WTC11 (cell line): ENCODE results near the gene RGS19. TPM values are rescaled to one million over a fixed set of nuclear protein-coding genes. Genes with fewer than 3 reads are reported as not detected.

ENCODE experiments used
- ATAC-seq: fragments of 200-7000 bp; cut with Tn5 transposase; 2 replicates; pipeline ENCODE4 v1.10.0; 2021; ENCODE audit warnings: mild to moderate bottlenecking, moderate library complexity
- CTCF ChIA-PET: fragments of 300-600 bp; sonication (Branson Sonifier 250); formaldehyde crosslinking; loops from one replicate; lab custom pipeline; 2021; ENCODE audit warnings: antibody characterized with exemption; lab: Charles Lee
- POLR2A ChIA-PET: fragments of 350-600 bp; sonication (Branson Sonifier 250); formaldehyde crosslinking; loops from one replicate; lab custom pipeline; 2021; ENCODE audit warnings: antibody characterized with exemption; lab: Charles Lee
- DNase-seq: peaks from one replicate; pipeline ENCODE4 v3.0.0; 2021; ENCODE audit warnings: low spot score
- H3K27ac Mint-ChIP-seq: 2 replicates; pipeline ENCODE4 v1.8.0; 2021; ENCODE audit warnings: mixed read lengths
- H3K27me3 Mint-ChIP-seq: 2 replicates; pipeline ENCODE4 v1.8.0; 2021; ENCODE audit warnings: low read depth, mild to moderate bottlenecking, moderate library complexity, mixed read lengths
- H3K36me3 Mint-ChIP-seq: 2 replicates; pipeline ENCODE4 v1.8.0; 2021; ENCODE audit warnings: mixed read lengths
- H3K4me1 Mint-ChIP-seq: 2 replicates; pipeline ENCODE4 v1.8.0; 2022; ENCODE audit warnings: mixed read lengths
- H3K4me3 Mint-ChIP-seq: 2 replicates; pipeline ENCODE4 v1.8.0; 2021; ENCODE audit warnings: mild to moderate bottlenecking, moderate library complexity, mixed read lengths
- H3K9me3 Mint-ChIP-seq: 2 replicates; pipeline ENCODE4 v1.8.0; 2021; ENCODE audit warnings: mixed read lengths
- ATF1 ChIP-seq: sonication (generic); formaldehyde crosslinking; IDR thresholded peaks from 2 replicates; pipeline ENCODE4 v1.8.1; 2023; ENCODE audit warnings: mild to moderate bottlenecking, moderate library complexity, missing genetic modification reagents
- CREB1 ChIP-seq: sonication (generic); formaldehyde crosslinking; IDR thresholded peaks from 2 replicates; pipeline ENCODE4 v1.8.0; 2023; ENCODE audit warnings: mild to moderate bottlenecking, missing genetic modification reagents
- E2F1 ChIP-seq: sonication (generic); formaldehyde crosslinking; IDR thresholded peaks from 2 replicates; pipeline ENCODE4 v1.8.0; 2022; ENCODE audit warnings: mild to moderate bottlenecking, missing genetic modification reagents
- EMX1 ChIP-seq: fragments of 250-450 bp; sonication (Bioruptor Pico); IDR thresholded peaks from 2 replicates; pipeline ENCODE4 v1.8.0; 2021; ENCODE audit warnings: mild to moderate bottlenecking
- GABPB1 ChIP-seq: sonication (generic); formaldehyde crosslinking; IDR thresholded peaks from 2 replicates; pipeline ENCODE4 v1.8.1; 2023; ENCODE audit warnings: mild to moderate bottlenecking, missing genetic modification reagents
- HMGA2 ChIP-seq: fragments of 250-450 bp; sonication (Bioruptor Pico); IDR thresholded peaks from 2 replicates; pipeline ENCODE4 v1.4.0; 2021; ENCODE audit warnings: mild to moderate bottlenecking, moderate library complexity
- HMGXB4 ChIP-seq: sonication (generic); formaldehyde crosslinking; IDR thresholded peaks from 2 replicates; pipeline ENCODE4 v1.8.1; 2023; ENCODE audit warnings: mild to moderate bottlenecking, moderate library complexity, missing genetic modification reagents
- JAZF1 ChIP-seq: fragments of 250-450 bp; sonication (Bioruptor Pico); IDR thresholded peaks from 2 replicates; pipeline ENCODE4 v1.9.0; 2021; ENCODE audit warnings: moderate library complexity, mild to moderate bottlenecking, inconsistent platforms
- NFATC4 ChIP-seq: fragments of 250-450 bp; sonication (Bioruptor Pico); IDR thresholded peaks from 2 replicates; pipeline ENCODE4 v1.9.0; 2021; ENCODE audit warnings: mild to moderate bottlenecking
- NFYB ChIP-seq: sonication (generic); formaldehyde crosslinking; conservative IDR thresholded peaks from 2 replicates; pipeline ENCODE4 v1.8.0; 2022; ENCODE audit warnings: low read depth, missing genetic modification reagents
- NR2C2 ChIP-seq: sonication (generic); formaldehyde crosslinking; IDR thresholded peaks from 2 replicates; pipeline ENCODE4 v1.8.0; 2022; ENCODE audit warnings: mild to moderate bottlenecking, missing genetic modification reagents
- RELA ChIP-seq: sonication (generic); formaldehyde crosslinking; IDR thresholded peaks from 2 replicates; pipeline ENCODE4 v1.8.1; 2022; ENCODE audit warnings: missing genetic modification reagents, mild to moderate bottlenecking, borderline replicate concordance
- SOX15 ChIP-seq: fragments of 250-450 bp; sonication (Bioruptor Pico); IDR thresholded peaks from 2 replicates; pipeline ENCODE4 v1.9.0; 2021; ENCODE audit warnings: mild to moderate bottlenecking
- TCF7 ChIP-seq: sonication (generic); formaldehyde crosslinking; IDR thresholded peaks from 2 replicates; pipeline ENCODE4 v1.8.0; 2022; ENCODE audit warnings: mild to moderate bottlenecking, low read depth, missing genetic modification reagents, moderate library complexity
- TEAD1 ChIP-seq: sonication (generic); formaldehyde crosslinking; IDR thresholded peaks from 2 replicates; pipeline ENCODE4 v1.8.0; 2022; ENCODE audit warnings: mild to moderate bottlenecking, missing genetic modification reagents
- ZNF232 ChIP-seq: sonication (generic); formaldehyde crosslinking; IDR thresholded peaks from 2 replicates; pipeline ENCODE4 v1.8.0; 2022; ENCODE audit warnings: mild to moderate bottlenecking, missing genetic modification reagents
- ZNF512 ChIP-seq: sonication (generic); formaldehyde crosslinking; IDR thresholded peaks from 2 replicates; pipeline ENCODE4 v1.8.1; 2022; ENCODE audit warnings: missing genetic modification reagents, borderline replicate concordance
- ZSCAN18 ChIP-seq: fragments of 250-450 bp; sonication (Bioruptor Pico); IDR thresholded peaks from 2 replicates; pipeline ENCODE4 v2.1.2; 2022; ENCODE audit warnings: mild to moderate bottlenecking, moderate library complexity
- total RNA-seq: library from RNA; stranded (reverse); gene quantifications from 3 replicates; pipeline ENCODE4 v1.2.3, GENCODE V29; 2021

RGS19 gene
- total RNA-seq, 1 experiment from 2014 or later: 13.8 TPM

GRCh38 chr20:64112691-64113443, 33.5 kb upstream of the RGS19 start:
- ChIA-PET POLR2A (interaction anchor here (0.5 kb wide), 1 partner anchor 466 kb away, joined by 3 read pairs; no protein-coding TSS in a partner anchor), CTCF (interaction anchor here (2.1 to 5.9 kb wide), 2 partner anchors 11 to 29 kb away, joined by 7 to 30 read pairs; partner anchors contain the start of gene LKAAEAR1)
- no peak overlapping the region for H3K4me3 Mint-ChIP-seq

GRCh38 chr20:64111841-64112641, 32.7 kb upstream of the RGS19 start:
- 0 out of 2 replicates have a peak overlapping the region, but pooled peaks have one; percentile 57 for H3K27ac Mint-ChIP-seq
- H3K9me3 Mint-ChIP-seq: no peaks in the 10 kb centered on the region
- no peaks in the 10 kb centered on the region for H3K36me3 Mint-ChIP-seq
- H3K4me1 Mint-ChIP-seq: no peaks in the 10 kb centered on the region
- H3K27me3 Mint-ChIP-seq: no peaks in the 10 kb centered on the region
- TF ChIP-seq ZSCAN18 (CRISPR knock-in tag) (no peak), CREB1 (no peak)
- no peak for ATAC-seq
- H3K4me3 Mint-ChIP-seq: no peak overlapping the region
- ChIA-PET CTCF (interaction anchor here (0.8 to 2.4 kb wide), 4 partner anchors 8 to 74 kb away, joined by 3 to 10 read pairs (median 6); partner anchors contain the start of gene LKAAEAR1), POLR2A (no interaction called here)
- no peak for DNase-seq

More at GRCh38 chr20:64112691-64113443, 33.5 kb upstream of the RGS19 start:
- TF ChIP-seq SOX15 (CRISPR knock-in tag) (no peak), TCF7 (CRISPR knock-in tag) (no peak)
- Mint-ChIP-seq H3K27me3 (no peaks in the 10 kb centered on the region), H3K4me1 (no peaks in the 10 kb centered on the region), H3K36me3 (no peaks in the 10 kb centered on the region), H3K27ac (no peak overlapping the region; the same call in 1 of the 2 replicates), H3K9me3 (no peaks in the 10 kb centered on the region)
- ATAC-seq (no peak), DNase-seq (peak; percentile 10)

GRCh38 chr20:64110411-64111068, 31.2 kb upstream of the RGS19 start:
- POLR2A ChIA-PET: no interaction called here
- Mint-ChIP-seq H3K27ac (no peak overlapping the region; the same call in 1 of the 2 replicates), H3K4me1 (no peaks in the 10 kb centered on the region), H3K36me3 (no peaks in the 10 kb centered on the region), H3K27me3 (no peaks in the 10 kb centered on the region), H3K4me3 (no peak overlapping the region), H3K9me3 (no peaks in the 10 kb centered on the region)
- ATAC-seq (no peak), DNase-seq (peak; percentile 5)
- TF ChIP-seq NFYB (CRISPR knock-in tag) (no peak), ZNF512 (CRISPR knock-in tag) (no peak), ZNF232 (CRISPR knock-in tag) (no peak), ATF1 (CRISPR knock-in tag) (no peak), HMGXB4 (CRISPR knock-in tag) (no peak), SOX15 (CRISPR knock-in tag) (no peak), JAZF1 (no peak), RELA (no peak), E2F1 (no peak), EMX1 (CRISPR knock-in tag) (no peak), NFATC4 (no peak), NR2C2 (no peak), GABPB1 (CRISPR knock-in tag) (no peak), HMGA2 (CRISPR knock-in tag) (no peak), TEAD1 (no peak)
- CTCF ChIA-PET: interaction anchor here (1.3 to 2.4 kb wide), 3 partner anchors 9 to 53 kb away, joined by 4 to 10 read pairs (median 7); partner anchors contain the start of gene LKAAEAR1
